Stomach (tissue), 9 donors: ENCODE data around the gene FRAS1. TPM values are rescaled to one million over a fixed set of nuclear protein-coding genes. Genes with fewer than 3 reads are reported as not detected.

Experiments used
- DNase-seq, 2 donors: peaks; one replicate each; pipeline versions ENCODE4 v3.0.0 to v3.0.0-alpha.2; 2013 to 2019
- H3K27ac ChIP-seq, 5 donors: fragments of 200-600 bp in 4 of 5; sonication (generic) in 4 of 5; one replicate each; pipeline ENCODE4 v1.5.1; 2013 to 2019; ENCODE audit warnings: mild to moderate bottlenecking in 1 of 5, moderate library complexity in 1 of 5
- H3K27me3 ChIP-seq, 3 donors: fragments of 200-600 bp; sonication (generic); one replicate each; pipeline ENCODE4 v1.5.1; 2017 to 2019; ENCODE audit warnings: mixed run types in 1 of 3
- H3K36me3 ChIP-seq, 4 donors: fragments of 200-600 bp; sonication (generic); 1 replicate in 3 of 4; 2 replicates in 1 of 4; pipeline ENCODE4 v1.5.1; 2016 to 2019
- H3K4me1 ChIP-seq, 4 donors: fragments of 200-600 bp; sonication (generic); one replicate each; pipeline ENCODE4 v1.5.1; 2016 to 2019
- H3K4me3 ChIP-seq, 4 donors: fragments of 200-600 bp; sonication (generic) in 3 of 4; one replicate each; pipeline ENCODE4 v1.5.1; 2016 to 2019; ENCODE audit warnings: mild to moderate bottlenecking in 1 of 4
- H3K9me3 ChIP-seq, 4 donors: fragments of 200-600 bp; sonication (generic); one replicate each; pipeline ENCODE4 v1.5.1; 2016 to 2019
- CTCF ChIP-seq, 7 experiments: fragments of 450-650 bp in 4 of 7; fragments of 200-600 bp in 3 of 7; sonication (generic) in 3 of 7; IDR thresholded peaks; one replicate each; pipeline ENCODE4 v1.5.1; 2016 to 2019; ENCODE audit warnings: antibody characterized with exemption in 7 of 7, control low read depth in 2 of 7, mild to moderate bottlenecking in 1 of 7
- EP300 ChIP-seq: sonication (generic); formaldehyde crosslinking; IDR thresholded peaks from one replicate; pipeline ENCODE4 v1.6.1; 2017; ENCODE audit warnings: antibody characterized with exemption
- POLR2A ChIP-seq, 4 donors: fragments of 450-650 bp; IDR thresholded peaks; one replicate each; pipeline ENCODE4 v1.6.1; 2016; ENCODE audit warnings: antibody characterized with exemption in 4 of 4, control low read depth in 2 of 4, mild to moderate bottlenecking in 1 of 4, moderate library complexity in 1 of 4
- POLR2AphosphoS5 ChIP-seq, 3 donors: sonication (generic); formaldehyde crosslinking; IDR thresholded peaks; one replicate each; pipeline ENCODE4 v1.6.1; 2016; ENCODE audit warnings: antibody characterized with exemption in 3 of 3
- WGBS, 5 donors: extraction: QIAGEN DNeasy Blood & Tissue Kit in 3 of 5; methylation state at CpG; one replicate each; pipeline versions ENCODE4 v1.1.5 to v1.1.7; 2013 to 2018; 5-methylcytosine and 5-hydroxymethylcytosine counted together
- intact Hi-C: fragments of 100-400 bp; cut with DNase I; formaldehyde crosslinking; loops from one replicate; pipeline ENCODE4 v1.15.1; 2023; ENCODE audit warnings: low total_unique reads
- polyA plus RNA-seq, 3 donors: library from polyadenylated mRNA; stranded (reverse); fragments of 200-250 nt; gene quantifications; one replicate each; pipeline ENCODE4 v1.2.3, GENCODE V29; 2013
- total RNA-seq, 5 donors: library from RNA; depleted of rRNA; stranded (reverse); fragments of >200 nt; gene quantifications; one replicate each; pipeline versions ENCODE4 v1.1.0 to v1.2.3, GENCODE V29; 2014 to 2016
- donor health status: healthy with polysubstance abuse.
- donor health status: Bipolar disorder and iron deficiency.
- donor health status: healthy.

The FRAS1 gene
- total and polyA plus RNA-seq, 8 donors, result under 0.01 to 12.7 (median 2.0) TPM

DNA sequence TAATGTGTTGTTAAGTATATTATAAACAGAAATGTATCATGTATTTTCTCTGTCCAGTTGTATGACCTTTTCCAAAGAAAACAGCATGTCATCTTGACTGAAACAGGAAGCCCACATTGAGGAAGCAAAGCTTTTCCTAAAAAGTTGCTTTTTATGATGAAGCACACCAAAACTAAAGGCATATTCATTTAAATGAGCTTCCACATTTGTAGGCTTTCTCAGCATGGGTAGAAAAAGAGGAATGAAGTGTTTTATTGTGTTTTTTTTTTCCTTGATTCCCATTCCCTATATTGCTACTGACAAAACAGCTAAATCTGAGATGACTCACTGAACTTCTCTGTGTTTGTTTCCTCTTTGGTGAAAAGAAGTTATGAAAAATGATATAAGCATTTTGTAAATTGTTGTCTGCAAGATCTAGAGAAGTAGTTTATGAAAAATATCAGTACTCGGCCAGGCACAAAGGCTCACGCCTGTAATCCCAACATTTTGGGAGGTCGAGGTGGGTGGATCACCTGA is 32.5 kb upstream of the FRAS1 start:
- DNase-seq, result no peak
- Histone ChIP-seq H3K27me3 (no peaks in the 10 kb centered on the region), H3K27ac (no peak overlapping the region), H3K9me3 (no peaks in the 10 kb centered on the region), H3K36me3 (no peaks in the 10 kb centered on the region), H3K4me1 (no peaks in the 10 kb centered on the region), H3K4me3 (no peak overlapping the region)
- intact Hi-C loops, result no loop called here
- no peak for TF ChIP-seq CTCF (IDR thresholded peaks at IDR 0.05)
- TF ChIP-seq EP300, result no peak
- no peak for TF ChIP-seq POLR2A (IDR thresholded peaks at IDR 0.05)
- no peak for TF ChIP-seq POLR2AphosphoS5 (IDR thresholded peaks at IDR 0.05)
- WGBS, 5 donors, result 74 to 95% (median 93%) methylated on average over 3 of the region's 3 CpGs

- intact Hi-C loops, result no loop called here
- no peaks in the 10 kb centered on the region for H3K4me1 ChIP-seq
- peaks cover 0 to 8% (median 0%) of the 10 kb centered on the region in 3 donors for H3K27me3 ChIP-seq
- H3K36me3 ChIP-seq, result no peaks in the 10 kb centered on the region
- no peak overlapping the region for H3K4me3 ChIP-seq
- DNase-seq, result peak in 1 of 2 donors; percentile 69
- H3K27ac ChIP-seq, result no peak overlapping the region
- TF ChIP-seq POLR2A (IDR thresholded peaks at IDR 0.05), result no peak
- TF ChIP-seq CTCF (IDR thresholded peaks at IDR 0.05), result no peak
- TF ChIP-seq POLR2AphosphoS5 (IDR thresholded peaks at IDR 0.05), result no peak
- no peak for TF ChIP-seq EP300
- 55 to 71% (median 59%) methylated on average over 5 of the region's 5 CpGs for WGBS, 5 donors
- H3K9me3 ChIP-seq, result no peaks in the 10 kb centered on the region
Measured at GRCh38 chr4:78031417-78031950, 25.6 kb upstream of the FRAS1 start.

DNA sequence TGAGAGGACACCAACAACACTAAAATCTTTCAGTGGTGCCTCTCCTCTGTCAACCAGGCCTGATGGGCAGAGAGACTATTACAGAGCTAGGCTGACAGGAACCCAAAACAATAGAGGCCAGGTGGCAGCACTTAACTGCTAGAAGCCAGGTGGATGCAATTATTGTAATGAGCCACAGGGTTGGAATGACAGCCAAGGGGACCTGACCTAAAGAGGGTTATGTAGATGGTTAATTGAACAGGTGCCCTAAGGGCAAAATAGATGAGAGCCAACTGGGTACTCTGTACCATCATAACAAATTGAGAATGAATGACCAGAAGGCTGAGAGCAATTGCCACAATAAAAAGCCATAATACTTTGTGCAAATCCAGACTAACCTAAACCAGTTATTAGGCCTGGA is 24.7 kb upstream of the FRAS1 start:
- Histone ChIP-seq H3K9me3 (no peaks in the 10 kb centered on the region), H3K36me3 (no peaks in the 10 kb centered on the region), H3K27ac (no peak overlapping the region), H3K4me3 (no peak overlapping the region), H3K4me1 (no peaks in the 10 kb centered on the region), H3K27me3 (peaks cover 0 to 8% (median 0%) of the 10 kb centered on the region in 3 donors)
- intact Hi-C loops, result no loop called here
- peak in 1 of 2 donors; percentile 6 for DNase-seq
- TF ChIP-seq POLR2A (IDR thresholded peaks at IDR 0.05) (no peak), EP300 (no peak), POLR2AphosphoS5 (IDR thresholded peaks at IDR 0.05) (no peak), CTCF (IDR thresholded peaks at IDR 0.05) (no peak)

GRCh38 chr4:78032929-78033328 is 24.2 kb upstream of the FRAS1 start:
- Histone ChIP-seq H3K27me3 (peaks cover 0 to 8% (median 0%) of the 10 kb centered on the region in 3 donors), H3K4me1 (no peaks in the 10 kb centered on the region), H3K27ac (no peak overlapping the region), H3K9me3 (no peaks in the 10 kb centered on the region), H3K4me3 (no peak overlapping the region), H3K36me3 (no peaks in the 10 kb centered on the region)
- intact Hi-C loops, result no loop called here
- no peak for DNase-seq
- no peak for TF ChIP-seq POLR2AphosphoS5 (IDR thresholded peaks at IDR 0.05)
- TF ChIP-seq EP300, result no peak
- no peak for TF ChIP-seq CTCF (IDR thresholded peaks at IDR 0.05)
- no peak for TF ChIP-seq POLR2A (IDR thresholded peaks at IDR 0.05)
- WGBS, 5 donors, result 56 to 77% (median 73%) methylated on average over 1 of the region's 1 CpG
